Measurements from ENCODE around the gene GGCX.

GGCX gene

GRCh38 chr2:85541262-85541661 lies 20.0 kb downstream of the GGCX start:
- no peak for TF ChIP-seq CTCF (IDR thresholded peaks at IDR 0.05; ENCODE audit: control insufficient read depth, extremely low read depth, insufficient read depth)
- peak overlapping the region; percentile 74 for H3K4me3 ChIP-seq (ENCODE audit: low read depth, low read length)

GRCh38 chr2:85540133-85540648 lies 21.1 kb downstream of the GGCX start:
- DNase-seq (ENCODE audit: low read depth), result no peak
- H3K4me3 ChIP-seq (ENCODE audit: low read depth, low read length), result peak overlapping the region; percentile 74
- no peak for TF ChIP-seq CTCF (IDR thresholded peaks at IDR 0.05; ENCODE audit: control insufficient read depth, extremely low read depth, insufficient read depth)

More at GRCh38 chr2:85541262-85541661, 20.0 kb downstream of the GGCX start:
- no peak for DNase-seq (ENCODE audit: low read depth)

- peak overlapping the region; percentile 74 for H3K4me3 ChIP-seq (ENCODE audit: low read depth, low read length)
- no peak for DNase-seq (ENCODE audit: low read depth)
- no peak for TF ChIP-seq CTCF (IDR thresholded peaks at IDR 0.05; ENCODE audit: control insufficient read depth, extremely low read depth, insufficient read depth)
Measured at GRCh38 chr2:85539361-85540132, 21.7 kb downstream of the GGCX start.

GRCh38 chr2:85538507-85539360 lies 22.6 kb downstream of the GGCX start, which contains the start of gene MAT2A:
Gene MAT2A (plus strand): TSS chr2:85539168. CDS start chr2:85539288, 120 bp downstream.
- no peak for DNase-seq (ENCODE audit: low read depth)
- TF ChIP-seq CTCF (IDR thresholded peaks at IDR 0.05; ENCODE audit: control insufficient read depth, extremely low read depth, insufficient read depth), result peak; percentile 71
- H3K4me3 ChIP-seq (ENCODE audit: low read depth, low read length), result peak within 1 kb of the TSS; percentile 74

- no peak for DNase-seq (ENCODE audit: low read depth)
- TF ChIP-seq CTCF (IDR thresholded peaks at IDR 0.05; ENCODE audit: control insufficient read depth, extremely low read depth, insufficient read depth), result 0 out of 2 replicates have a peak, but pooled peaks have one; percentile 2
- H3K4me3 ChIP-seq (ENCODE audit: low read depth, low read length), result peak overlapping the region; percentile 74
Measured at GRCh38 chr2:85537600-85538506, 23.4 kb downstream of the GGCX start.

- TF ChIP-seq CTCF (IDR thresholded peaks at IDR 0.05; ENCODE audit: control insufficient read depth, extremely low read depth, insufficient read depth), result no peak
- H3K4me3 ChIP-seq (ENCODE audit: low read depth, low read length), result no peak overlapping the region
Measured at GRCh38 chr2:85536479-85536878, 24.8 kb downstream of the GGCX start.

More at GRCh38 chr2:85536479-85536878, 24.8 kb downstream of the GGCX start:
- no peak for DNase-seq (ENCODE audit: low read depth)

Measured in LNCaP clone FGC (cell line).